AG04450 (cell line): Measurements from ENCODE around the gene APBB3. TPM values are rescaled to one million over a fixed set of nuclear protein-coding genes. Genes with fewer than 3 reads are reported as not detected.
"Not testable (repeated sequence)": the region's sequence is repeated elsewhere in the genome, so short reads cannot be mapped to it uniquely, and the experiment has no call there.

Experiments used
- CTCF ChIA-PET: fragments of 300-600, 350-600 bp; formaldehyde crosslinking; extraction: SDS; loops from one replicate; lab custom pipeline; 2022; ENCODE audit warnings: antibody characterized with exemption, inconsistent platforms; lab: Charles Lee
- POLR2A ChIA-PET: fragments of 350-600 bp; formaldehyde crosslinking; extraction: SDS; loops from one replicate; lab custom pipeline; 2021; ENCODE audit warnings: antibody characterized with exemption, inconsistent platforms; lab: Yijun Ruan, JAX
- DNase-seq: peaks from one replicate; pipeline ENCODE4 v3.0.0-alpha.2; 2011; ENCODE audit warnings: low read depth, low spot score
- H3K27ac ChIP-seq: one replicate; pipeline ENCODE4 v1.5.1; 2012; ENCODE audit warnings: low read depth, low read length, control low read depth
- H3K27me3 ChIP-seq: one replicate; pipeline ENCODE4 v1.6.0; 2012; ENCODE audit warnings: low read length; ENCODE audit not compliant: control insufficient read depth, insufficient read depth
- H3K4me3 ChIP-seq: 2 replicates; pipeline ENCODE4 v1.5.1; 2011; ENCODE audit warnings: mild to moderate bottlenecking, low read depth, low read length, control low read depth
- H3K9me3 ChIP-seq: 2 replicates; pipeline ENCODE4 v1.5.1; 2012; ENCODE audit warnings: low read length; ENCODE audit not compliant: control insufficient read depth, insufficient read depth
- CTCF ChIP-seq: IDR thresholded peaks from 2 replicates; pipeline ENCODE4 v1.5.1; 2011; ENCODE audit warnings: low read depth, low read length, control low read depth, inconsistent platforms
- polyA plus RNA-seq: library from polyadenylated mRNA; depleted of rRNA; stranded (reverse); fragments of >200 nt; gene quantifications from 2 replicates; pipeline ENCODE4 v1.2.3, GENCODE V29; 2011

Gene APBB3
- polyA plus RNA-seq, 1 experiment, result 13.6 TPM

GRCh38 chr5:140605879-140606278, 41.5 kb upstream of the APBB3 start:
- Histone ChIP-seq H3K27ac (no peak overlapping the region), H3K9me3 (no peaks in the 10 kb centered on the region), H3K4me3 (no peak overlapping the region), H3K27me3 (peaks cover 4% of the 10 kb centered on the region)
- ChIA-PET CTCF (interaction anchor here (1.1 kb wide), 1 partner anchor 29 kb away, joined by 3 read pairs; no protein-coding TSS in a partner anchor), POLR2A (interaction anchor here (0.7 kb wide), 1 partner anchor 156 kb away, joined by 3 read pairs; no protein-coding TSS in a partner anchor)
- no peak for TF ChIP-seq CTCF
- no peak for DNase-seq

DNA sequence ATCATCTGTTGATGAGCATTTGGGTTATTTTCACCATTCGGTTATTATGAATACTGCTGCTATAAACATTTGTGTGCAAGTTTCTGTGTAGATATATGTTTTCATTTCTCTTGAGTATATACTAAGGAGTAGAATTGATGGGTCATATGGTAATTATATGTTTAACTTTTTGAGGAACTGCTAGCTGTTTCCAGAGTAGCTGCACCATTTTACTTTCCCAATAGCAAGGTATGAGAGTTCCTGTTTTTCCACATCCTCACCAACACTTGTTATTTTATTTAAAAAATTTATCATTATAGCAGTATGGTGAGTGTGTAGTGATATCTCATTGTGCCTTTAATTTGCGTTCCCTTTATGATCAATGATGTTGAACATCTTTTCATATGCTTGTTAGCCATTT, 39.3 kb upstream of the APBB3 start:
- ChIA-PET CTCF (interaction anchor here (1.3 kb wide), 1 partner anchor 31 kb away, joined by 3 read pairs; no protein-coding TSS in a partner anchor), POLR2A (no interaction called here)
- peaks cover 3% of the 10 kb centered on the region for H3K27me3 ChIP-seq
- no peak for TF ChIP-seq CTCF
- no peak overlapping the region for H3K27ac ChIP-seq
- no peaks in the 10 kb centered on the region for H3K9me3 ChIP-seq
- DNase-seq, result no peak
- H3K4me3 ChIP-seq, result no peak overlapping the region

DNA sequence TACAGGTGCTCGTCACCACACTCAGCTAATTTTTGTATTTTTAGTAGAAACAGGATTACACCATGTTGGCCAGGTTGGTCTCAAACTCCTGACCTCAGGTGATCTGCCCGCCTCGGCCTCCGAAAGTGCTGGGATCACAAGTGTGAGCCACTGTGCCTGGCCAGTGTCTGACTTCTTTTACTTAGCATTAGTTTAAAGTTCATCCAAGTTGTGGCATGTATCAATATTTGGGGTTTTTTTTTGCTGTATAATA, 39.0 kb upstream of the APBB3 start:
- H3K4me3 ChIP-seq, POLR2A ChIA-PET, DNase-seq, H3K27ac ChIP-seq, H3K9me3 ChIP-seq, H3K27me3 ChIP-seq: not testable (repeated sequence)
- CTCF ChIA-PET, result interaction anchor here (1.3 kb wide), 1 partner anchor 31 kb away, joined by 3 read pairs; no protein-coding TSS in a partner anchor

GRCh38 chr5:140602147-140602546, 37.7 kb upstream of the APBB3 start:
- ChIA-PET POLR2A (no interaction called here), CTCF (no interaction called here)
- H3K27ac ChIP-seq, result no peak overlapping the region

DNA sequence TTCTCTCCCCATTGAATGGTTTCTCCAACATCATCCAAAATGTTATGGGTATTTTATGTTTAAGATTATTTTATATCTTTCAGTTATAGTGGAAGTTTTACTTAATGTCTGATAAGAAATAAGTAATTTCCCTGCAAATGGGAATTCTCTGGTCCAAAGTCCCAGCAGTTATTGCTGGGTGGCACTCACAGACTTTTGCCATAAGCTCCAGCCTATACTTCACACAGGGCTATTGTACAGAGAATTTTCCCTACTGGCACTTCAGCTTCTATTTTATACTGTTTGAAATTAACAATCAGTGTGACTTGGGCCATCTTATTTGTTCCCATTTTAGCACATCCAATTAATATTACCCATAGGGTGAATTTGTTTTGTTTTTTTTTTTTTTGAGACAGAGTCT, 35.7 kb upstream of the APBB3 start:
- CTCF ChIA-PET, result interaction anchor here (0.7 kb wide), 2 partner anchors 11 to 248 kb away, joined by 3 read pairs; no protein-coding TSS in a partner anchor
- Histone ChIP-seq H3K9me3 (no peaks in the 10 kb centered on the region), H3K4me3 (no peak overlapping the region), H3K27me3 (peaks cover 9% of the 10 kb centered on the region), H3K27ac (no peak overlapping the region)
- POLR2A ChIA-PET, result no interaction called here
- no peak for DNase-seq
- TF ChIP-seq CTCF, result no peak

More at GRCh38 chr5:140602147-140602546, 37.7 kb upstream of the APBB3 start:
- TF ChIP-seq CTCF, result no peak
- DNase-seq, result no peak
- no peak overlapping the region for H3K4me3 ChIP-seq
- H3K27me3 ChIP-seq, result peaks cover 3% of the 10 kb centered on the region
- no peaks in the 10 kb centered on the region for H3K9me3 ChIP-seq

- H3K27ac ChIP-seq, result no peak overlapping the region
- ChIA-PET CTCF (no interaction called here), POLR2A (no interaction called here)
- H3K27me3 ChIP-seq, result peaks cover 10% of the 10 kb centered on the region
- H3K4me3 ChIP-seq, result no peak overlapping the region
- no peak for TF ChIP-seq CTCF
- no peaks in the 10 kb centered on the region for H3K9me3 ChIP-seq
- DNase-seq, result no peak
Measured at GRCh38 chr5:140598836-140599235, 34.4 kb upstream of the APBB3 start.
